ENCODE results near the gene SLC41A2. TPM values are rescaled to one million over a fixed set of nuclear protein-coding genes. Genes with fewer than 3 reads are reported as not detected.
"Not testable (repeated sequence)": the region's sequence is repeated elsewhere in the genome, so short reads cannot be mapped to it uniquely, and the experiment has no call there.

The SLC41A2 gene
- total RNA-seq, result 11.5 and 12.3 TPM in 2 replicates

- intact Hi-C loops (cut with micrococcal nuclease), result loop anchor here (1.0 to 10.0 kb wide), 6 partner anchors 28 to 501 kb away; partner anchors contain the start of gene CHST11
- Mint-ChIP-seq H3K4me3 (peak within 1 kb of the TSS; percentile 85), H3K36me3 (ENCODE audit: low read depth) (peaks cover 2% of the 10 kb centered on the region), H3K4me1 (peaks cover 29% of the 10 kb centered on the region), H3K9me3 (no peaks in the 10 kb centered on the region), H3K27me3 (peaks cover 39% of the 10 kb centered on the region), H3K27ac (peak within 1 kb of the TSS; percentile 92)
- peak; percentile 95 for DNase-seq
Measured at GRCh38 chr12:104958001-104958804, at the start of gene SLC41A2. SLC41A2 (minus strand) TSS chr12:104958290; CDS start chr12:104928527, 29,763 bp downstream.

GRCh38 chr12:105001476-105001875 lies 43.4 kb upstream of the SLC41A2 start:
- H3K36me3 Mint-ChIP-seq (ENCODE audit: low read depth), result peaks cover 86% of the 10 kb centered on the region

GRCh38 chr12:104999347-104999685 lies 41.2 kb upstream of the SLC41A2 start:
- Mint-ChIP-seq H3K27ac (no peak overlapping the region), H3K36me3 (ENCODE audit: low read depth) (peaks cover 87% of the 10 kb centered on the region), H3K27me3 (no peaks in the 10 kb centered on the region), H3K4me1 (peaks cover 2% of the 10 kb centered on the region), H3K9me3 (peaks cover 23% of the 10 kb centered on the region), H3K4me3 (no peak overlapping the region)
- DNase-seq, result no peak
- intact Hi-C loops (cut with micrococcal nuclease), result no loop called here

More at GRCh38 chr12:105001476-105001875, 43.4 kb upstream of the SLC41A2 start:
- Mint-ChIP-seq H3K4me3 (no peak overlapping the region), H3K9me3 (peaks cover 30% of the 10 kb centered on the region), H3K4me1 (peaks cover 3% of the 10 kb centered on the region), H3K27ac (no peak overlapping the region), H3K27me3 (no peaks in the 10 kb centered on the region)
- no peak for DNase-seq
- intact Hi-C loops (cut with micrococcal nuclease), result no loop called here

- H3K9me3 Mint-ChIP-seq, result peaks cover 19% of the 10 kb centered on the region
- H3K27ac Mint-ChIP-seq, result no peak overlapping the region
- H3K36me3 Mint-ChIP-seq (ENCODE audit: low read depth), result peaks cover 88% of the 10 kb centered on the region
- H3K4me1 Mint-ChIP-seq, result peaks cover 2% of the 10 kb centered on the region
- intact Hi-C loops (cut with micrococcal nuclease), result no loop called here
- H3K4me3 Mint-ChIP-seq, result no peak overlapping the region
- no peaks in the 10 kb centered on the region for H3K27me3 Mint-ChIP-seq
- no peak for DNase-seq
Measured at GRCh38 chr12:104998423-104999346, 40.6 kb upstream of the SLC41A2 start.

- intact Hi-C loops (cut with micrococcal nuclease), result no loop called here
- Mint-ChIP-seq H3K9me3 (peaks cover 15% of the 10 kb centered on the region), H3K27ac (no peak overlapping the region), H3K4me3 (no peak overlapping the region), H3K27me3 (no peaks in the 10 kb centered on the region), H3K36me3 (ENCODE audit: low read depth) (peaks cover 88% of the 10 kb centered on the region), H3K4me1 (peaks cover 2% of the 10 kb centered on the region)
- no peak for DNase-seq
Measured at GRCh38 chr12:104997541-104997940, 39.5 kb upstream of the SLC41A2 start.

GRCh38 chr12:104994336-104994735 lies 36.2 kb upstream of the SLC41A2 start:
- H3K27me3 Mint-ChIP-seq, result no peaks in the 10 kb centered on the region
- intact Hi-C loops (cut with micrococcal nuclease), result no loop called here
- no peaks in the 10 kb centered on the region for H3K9me3 Mint-ChIP-seq
- peaks cover 17% of the 10 kb centered on the region for H3K4me1 Mint-ChIP-seq
- DNase-seq, result no peak
- H3K4me3 Mint-ChIP-seq, result no peak overlapping the region
- H3K36me3 Mint-ChIP-seq (ENCODE audit: low read depth), result peaks cover 86% of the 10 kb centered on the region
- H3K27ac Mint-ChIP-seq, result no peak overlapping the region

- H3K9me3 Mint-ChIP-seq, result no peaks in the 10 kb centered on the region
- peak overlapping the region; percentile 36 for H3K27ac Mint-ChIP-seq
- intact Hi-C loops (cut with micrococcal nuclease), result no loop called here
- no peak overlapping the region for H3K4me3 Mint-ChIP-seq
- H3K36me3 Mint-ChIP-seq (ENCODE audit: low read depth), result peaks cover 80% of the 10 kb centered on the region
- H3K27me3 Mint-ChIP-seq, result no peaks in the 10 kb centered on the region
- peaks cover 30% of the 10 kb centered on the region for H3K4me1 Mint-ChIP-seq
- no peak for DNase-seq
Measured at GRCh38 chr12:104991565-104992128, 33.6 kb upstream of the SLC41A2 start.

GRCh38 chr12:104990950-104991349 lies 32.9 kb upstream of the SLC41A2 start:
- peaks cover 76% of the 10 kb centered on the region for H3K36me3 Mint-ChIP-seq (ENCODE audit: low read depth)
- intact Hi-C loops (cut with micrococcal nuclease), result no loop called here
- peaks cover 32% of the 10 kb centered on the region for H3K4me1 Mint-ChIP-seq
- no peak overlapping the region for H3K4me3 Mint-ChIP-seq
- DNase-seq, result no peak
- H3K27me3 Mint-ChIP-seq, result no peaks in the 10 kb centered on the region
- H3K9me3 Mint-ChIP-seq, result no peaks in the 10 kb centered on the region
- H3K27ac Mint-ChIP-seq, result no peak overlapping the region

GRCh38 chr12:104986022-104986941 lies 28.2 kb upstream of the SLC41A2 start, which contains the start of gene NOPCHAP1:
NOPCHAP1 (plus strand) TSS chr12:104986316; CDS start chr12:104986353, 37 bp downstream.
- peak; percentile 97 for DNase-seq
- H3K36me3 Mint-ChIP-seq (ENCODE audit: low read depth), result peaks cover 37% of the 10 kb centered on the region

GRCh38 chr12:104985206-104985605 lies 27.1 kb upstream of the SLC41A2 start:
- no peaks in the 10 kb centered on the region for H3K9me3 Mint-ChIP-seq
- H3K27ac Mint-ChIP-seq, result no peak overlapping the region
- H3K36me3 Mint-ChIP-seq (ENCODE audit: low read depth), result peaks cover 28% of the 10 kb centered on the region
- intact Hi-C loops (cut with micrococcal nuclease), result loop anchor here (5.0 kb wide), 1 partner anchor 303 kb away; no protein-coding TSS in a partner anchor
- H3K27me3 Mint-ChIP-seq, result peaks cover 16% of the 10 kb centered on the region
- peak overlapping the region; percentile 89 for H3K4me3 Mint-ChIP-seq
- DNase-seq, result no peak
- peaks cover 33% of the 10 kb centered on the region for H3K4me1 Mint-ChIP-seq

More at GRCh38 chr12:104986022-104986941, 28.2 kb upstream of the SLC41A2 start, which contains the start of gene NOPCHAP1:
- peaks cover 7% of the 10 kb centered on the region for H3K27me3 Mint-ChIP-seq
- peak within 1 kb of the TSS; percentile 85 for H3K27ac Mint-ChIP-seq
- H3K4me3 Mint-ChIP-seq, result peak within 1 kb of the TSS; percentile 89
- H3K4me1 Mint-ChIP-seq, result peaks cover 37% of the 10 kb centered on the region
- H3K9me3 Mint-ChIP-seq, result no peaks in the 10 kb centered on the region
- intact Hi-C loops (cut with micrococcal nuclease), result loop anchor here (1.0 to 5.0 kb wide), 3 partner anchors 27 to 304 kb away; no protein-coding TSS in a partner anchor

GRCh38 chr12:104977688-104978087 lies 19.6 kb upstream of the SLC41A2 start:
- DNase-seq; H3K27ac Mint-ChIP-seq; H3K9me3 Mint-ChIP-seq; H3K4me1 Mint-ChIP-seq; H3K36me3 Mint-ChIP-seq (ENCODE audit: low read depth); intact Hi-C loops (cut with micrococcal nuclease); H3K4me3 Mint-ChIP-seq: not testable (repeated sequence)
- peaks cover 21% of the 10 kb centered on the region for H3K27me3 Mint-ChIP-seq

- no peak overlapping the region for H3K4me3 Mint-ChIP-seq
- no peak for DNase-seq
Measured at GRCh38 chr12:104976703-104977102, 18.6 kb upstream of the SLC41A2 start.

More at GRCh38 chr12:104976703-104977102, 18.6 kb upstream of the SLC41A2 start:
- Mint-ChIP-seq H3K27ac (no peak overlapping the region), H3K36me3 (ENCODE audit: low read depth) (no peaks in the 10 kb centered on the region), H3K27me3 (peaks cover 21% of the 10 kb centered on the region), H3K4me1 (peaks cover 3% of the 10 kb centered on the region), H3K9me3 (no peaks in the 10 kb centered on the region)
- intact Hi-C loops (cut with micrococcal nuclease), result no loop called here
